ENCODE measurements around the gene SULT2A1. TPM values are rescaled to one million over a fixed set of nuclear protein-coding genes. Genes with fewer than 3 reads are reported as not detected.

Gene SULT2A1, protein sequence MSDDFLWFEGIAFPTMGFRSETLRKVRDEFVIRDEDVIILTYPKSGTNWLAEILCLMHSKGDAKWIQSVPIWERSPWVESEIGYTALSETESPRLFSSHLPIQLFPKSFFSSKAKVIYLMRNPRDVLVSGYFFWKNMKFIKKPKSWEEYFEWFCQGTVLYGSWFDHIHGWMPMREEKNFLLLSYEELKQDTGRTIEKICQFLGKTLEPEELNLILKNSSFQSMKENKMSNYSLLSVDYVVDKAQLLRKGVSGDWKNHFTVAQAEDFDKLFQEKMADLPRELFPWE
- not detected for total RNA-seq

- TF ChIP-seq, protein P1, sequence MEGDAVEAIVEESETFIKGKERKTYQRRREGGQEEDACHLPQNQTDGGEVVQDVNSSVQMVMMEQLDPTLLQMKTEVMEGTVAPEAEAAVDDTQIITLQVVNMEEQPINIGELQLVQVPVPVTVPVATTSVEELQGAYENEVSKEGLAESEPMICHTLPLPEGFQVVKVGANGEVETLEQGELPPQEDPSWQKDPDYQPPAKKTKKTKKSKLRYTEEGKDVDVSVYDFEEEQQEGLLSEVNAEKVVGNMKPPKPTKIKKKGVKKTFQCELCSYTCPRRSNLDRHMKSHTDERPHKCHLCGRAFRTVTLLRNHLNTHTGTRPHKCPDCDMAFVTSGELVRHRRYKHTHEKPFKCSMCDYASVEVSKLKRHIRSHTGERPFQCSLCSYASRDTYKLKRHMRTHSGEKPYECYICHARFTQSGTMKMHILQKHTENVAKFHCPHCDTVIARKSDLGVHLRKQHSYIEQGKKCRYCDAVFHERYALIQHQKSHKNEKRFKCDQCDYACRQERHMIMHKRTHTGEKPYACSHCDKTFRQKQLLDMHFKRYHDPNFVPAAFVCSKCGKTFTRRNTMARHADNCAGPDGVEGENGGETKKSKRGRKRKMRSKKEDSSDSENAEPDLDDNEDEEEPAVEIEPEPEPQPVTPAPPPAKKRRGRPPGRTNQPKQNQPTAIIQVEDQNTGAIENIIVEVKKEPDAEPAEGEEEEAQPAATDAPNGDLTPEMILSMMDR (IDR thresholded peaks at IDR 0.05; ENCODE audit: low read depth): no peak
Measured at GRCh38 chr19:47886010-47886559, at the start of gene SULT2A1. Gene SULT2A1, minus strand, starts transcription at chr19:47886315. Its CDS starts 58 bp downstream, at chr19:47886257.

DNA sequence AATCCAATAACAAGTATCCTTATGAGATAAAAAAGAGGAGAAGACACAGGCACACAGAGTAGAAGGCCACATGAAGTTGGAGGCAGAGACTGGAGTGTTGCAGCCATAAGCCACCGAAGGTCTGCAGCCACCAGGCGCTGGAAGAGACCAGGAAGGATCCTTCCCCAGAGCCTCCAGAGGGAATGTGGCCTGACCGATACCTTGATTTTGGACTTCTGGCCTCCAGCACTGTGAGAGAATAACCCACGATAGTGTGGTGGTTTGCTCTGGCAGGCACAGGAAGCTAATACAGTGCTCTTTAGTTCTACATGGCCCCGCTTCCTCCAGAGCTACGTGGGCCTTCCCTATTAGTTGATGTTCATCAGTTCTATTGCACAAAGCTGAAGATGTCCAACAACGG lies 15.3 kb upstream of the SULT2A1 start:
- TF ChIP-seq, protein P1 (IDR thresholded peaks at IDR 0.05; ENCODE audit: low read depth): no peak

GRCh38 chr19:47899335-47899734 lies 13.2 kb upstream of the SULT2A1 start:
- TF ChIP-seq, protein P1 (IDR thresholded peaks at IDR 0.05; ENCODE audit: low read depth): no peak

DNA sequence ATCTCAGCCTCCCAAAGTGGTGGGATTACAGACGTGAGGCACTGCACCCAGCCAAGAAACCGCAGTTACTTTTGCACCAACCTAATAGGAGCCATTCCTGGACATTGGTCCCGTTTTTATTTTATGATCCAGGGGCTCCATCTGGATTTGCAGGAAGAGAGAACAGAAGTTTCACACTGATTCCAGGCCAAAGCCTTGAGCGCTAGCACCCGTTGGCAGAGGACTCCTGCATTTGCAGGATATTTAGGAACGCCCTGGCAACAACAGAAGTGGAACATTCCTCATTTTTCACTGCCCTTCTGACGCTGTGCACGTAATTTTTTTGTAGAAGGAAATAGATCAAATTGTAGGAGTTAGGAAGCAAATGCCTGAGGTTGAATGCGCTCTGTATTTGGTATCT lies 11.7 kb upstream of the SULT2A1 start:
- TF ChIP-seq, protein P1 (IDR thresholded peaks at IDR 0.05; ENCODE audit: low read depth): no peak

GRCh38 chr19:47896773-47897172 lies 10.7 kb upstream of the SULT2A1 start:
- TF ChIP-seq, protein P1 (IDR thresholded peaks at IDR 0.05; ENCODE audit: low read depth): no peak

GRCh38 chr19:47896019-47896418 lies 9.9 kb upstream of the SULT2A1 start:
- TF ChIP-seq, protein P1 (IDR thresholded peaks at IDR 0.05; ENCODE audit: low read depth): no peak

- TF ChIP-seq, protein P1 (IDR thresholded peaks at IDR 0.05; ENCODE audit: low read depth): no peak
Measured at GRCh38 chr19:47895165-47895782, 9.2 kb upstream of the SULT2A1 start.
